Measurements from ENCODE around the gene CSPG4.
"Not testable (repeated sequence)": the region's sequence is repeated elsewhere in the genome, so short reads cannot be mapped to it uniquely, and the experiment has no call there.

Gene CSPG4

DNA sequence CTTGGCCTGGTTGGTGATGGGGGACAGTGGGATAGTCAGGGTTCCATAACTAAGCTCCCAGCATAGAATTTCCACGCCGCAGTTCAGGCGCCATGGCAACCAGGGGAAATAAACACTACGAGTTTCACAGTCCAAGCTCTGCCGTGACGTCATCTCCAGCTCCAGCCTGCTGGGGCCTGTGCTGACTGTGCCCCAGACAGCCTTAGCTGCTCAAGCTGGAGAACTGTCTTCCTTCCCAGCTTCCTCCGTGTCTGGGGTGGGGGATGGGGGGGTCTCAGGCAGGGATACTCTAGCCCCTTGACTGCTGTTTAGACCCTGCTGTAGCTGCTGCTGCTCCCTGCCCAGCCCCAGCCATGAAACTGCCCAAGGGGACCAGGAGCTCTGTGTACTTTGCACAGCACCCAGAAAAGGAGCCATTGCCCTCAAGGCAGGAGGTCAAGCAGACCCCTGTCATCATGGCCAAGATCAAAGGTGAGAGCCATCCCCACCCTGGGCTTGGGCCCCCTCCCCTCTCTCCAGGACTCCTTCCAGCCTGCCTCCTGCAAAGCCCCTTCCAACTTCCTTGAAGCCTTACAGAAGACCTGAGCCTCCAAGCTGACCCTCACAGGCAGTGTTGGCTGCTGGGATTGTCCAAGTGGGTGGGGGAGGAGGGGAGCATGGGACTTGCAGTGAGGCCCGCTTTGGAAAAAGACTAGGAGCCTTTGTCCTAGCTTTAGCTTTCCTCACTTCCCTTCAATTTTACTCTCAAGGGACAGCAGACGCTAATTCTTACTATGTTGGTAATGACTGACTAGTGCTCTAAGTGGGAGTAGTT, 11.4 kb upstream of the CSPG4 start:
- DNase-seq = peak; percentile 39

DNA sequence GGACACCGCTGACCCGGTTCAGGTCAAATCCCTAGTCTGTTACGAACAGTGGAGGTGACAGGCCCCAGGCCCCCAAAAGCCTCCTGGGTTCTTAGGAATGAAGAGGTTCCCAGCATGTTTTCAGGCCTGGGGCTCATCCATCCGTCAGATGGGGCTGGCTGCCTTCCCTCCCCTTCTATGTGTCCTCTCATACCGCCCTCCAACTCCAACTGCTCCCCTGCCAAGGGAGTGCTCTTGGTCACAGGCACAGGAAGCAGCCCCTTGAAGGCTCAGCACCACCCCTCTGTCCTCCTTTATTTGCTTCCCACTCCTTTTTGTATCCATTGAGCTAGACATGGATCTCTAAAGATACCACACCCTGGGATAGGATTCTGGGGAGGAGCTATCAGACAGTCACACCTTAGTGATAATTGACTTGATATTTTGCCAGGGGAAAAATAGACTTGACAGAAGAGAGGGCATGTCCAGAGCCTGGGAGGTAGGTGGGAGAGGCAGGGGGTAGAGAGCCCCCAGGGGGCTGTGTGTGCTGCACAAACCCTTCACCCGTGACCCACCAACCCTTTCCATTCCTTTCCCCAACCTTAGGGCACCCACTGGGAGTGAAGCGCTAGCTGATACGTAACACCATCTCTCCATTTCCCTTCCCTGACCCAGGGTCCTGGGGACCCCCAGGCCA, 10.7 kb upstream of the CSPG4 start:
- no peak for DNase-seq

DNA sequence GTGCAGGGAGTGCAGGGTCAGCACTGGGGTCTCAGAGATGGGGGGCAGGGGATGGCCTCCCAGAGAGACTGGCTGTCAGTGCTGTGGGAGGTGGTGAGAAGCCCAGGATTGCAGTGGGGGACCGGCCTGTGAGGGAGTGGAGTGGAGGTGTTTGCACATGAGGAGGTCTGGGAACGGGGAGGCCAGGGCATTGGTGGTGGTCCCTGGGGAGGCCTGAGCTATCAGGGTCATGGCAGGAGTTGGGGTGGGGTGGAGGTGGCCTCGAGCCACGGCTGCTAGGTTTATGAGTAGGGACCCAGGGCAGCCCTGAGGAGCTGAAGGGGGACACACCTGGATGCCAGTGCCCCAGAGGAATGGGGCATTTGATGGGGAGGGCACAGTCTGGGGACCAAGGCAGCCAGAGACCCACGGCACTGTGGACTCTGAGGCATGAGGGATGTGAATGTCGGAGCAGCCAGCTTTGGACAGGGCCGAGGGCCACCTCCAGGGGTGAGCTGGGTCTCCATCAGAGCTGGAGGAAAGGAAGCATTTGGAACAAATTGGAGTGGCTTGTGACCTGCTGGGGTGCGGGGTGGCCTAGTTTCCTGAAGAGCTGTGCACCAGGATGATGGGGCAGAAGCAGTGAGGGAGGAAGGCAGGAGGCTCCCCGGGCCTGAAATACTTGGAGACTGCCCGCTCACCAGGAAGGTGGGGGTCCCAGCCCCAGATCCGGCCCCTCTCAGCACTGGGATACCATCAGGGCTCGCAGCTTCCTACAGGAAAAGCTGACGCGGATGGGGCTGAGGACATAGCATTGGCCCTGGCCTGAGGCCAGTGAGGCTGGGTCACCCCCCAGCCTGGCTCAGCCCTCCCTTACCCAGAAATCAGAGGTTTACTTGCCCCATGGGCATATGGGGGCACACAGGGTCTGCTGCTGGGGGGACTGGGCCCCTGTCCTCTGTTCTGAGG, 9.5 kb upstream of the CSPG4 start:
- DNase-seq = no peak

DNA sequence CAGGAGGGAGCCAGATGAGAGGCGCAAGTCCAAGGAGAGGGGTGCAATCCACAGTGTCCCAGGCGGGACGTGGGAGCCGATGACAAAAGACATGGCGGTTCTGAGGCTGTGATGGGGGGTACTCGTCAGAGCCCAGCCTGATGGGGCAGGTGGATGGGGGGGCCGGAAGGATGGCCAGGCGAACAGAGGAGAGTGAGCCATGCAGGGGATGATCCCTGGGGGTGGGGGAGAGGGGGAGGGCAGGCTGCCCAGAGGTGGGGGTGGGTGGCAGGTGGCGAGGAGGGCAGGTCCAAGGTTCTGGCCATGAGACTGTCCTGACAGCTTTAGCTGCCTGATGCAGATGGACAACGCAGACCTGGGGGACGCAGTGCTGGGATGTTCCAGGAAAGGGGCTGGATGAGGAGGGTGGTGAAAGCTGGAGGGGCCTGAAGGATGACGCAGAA, 8.9 kb upstream of the CSPG4 start:
- no peak for DNase-seq

DNA sequence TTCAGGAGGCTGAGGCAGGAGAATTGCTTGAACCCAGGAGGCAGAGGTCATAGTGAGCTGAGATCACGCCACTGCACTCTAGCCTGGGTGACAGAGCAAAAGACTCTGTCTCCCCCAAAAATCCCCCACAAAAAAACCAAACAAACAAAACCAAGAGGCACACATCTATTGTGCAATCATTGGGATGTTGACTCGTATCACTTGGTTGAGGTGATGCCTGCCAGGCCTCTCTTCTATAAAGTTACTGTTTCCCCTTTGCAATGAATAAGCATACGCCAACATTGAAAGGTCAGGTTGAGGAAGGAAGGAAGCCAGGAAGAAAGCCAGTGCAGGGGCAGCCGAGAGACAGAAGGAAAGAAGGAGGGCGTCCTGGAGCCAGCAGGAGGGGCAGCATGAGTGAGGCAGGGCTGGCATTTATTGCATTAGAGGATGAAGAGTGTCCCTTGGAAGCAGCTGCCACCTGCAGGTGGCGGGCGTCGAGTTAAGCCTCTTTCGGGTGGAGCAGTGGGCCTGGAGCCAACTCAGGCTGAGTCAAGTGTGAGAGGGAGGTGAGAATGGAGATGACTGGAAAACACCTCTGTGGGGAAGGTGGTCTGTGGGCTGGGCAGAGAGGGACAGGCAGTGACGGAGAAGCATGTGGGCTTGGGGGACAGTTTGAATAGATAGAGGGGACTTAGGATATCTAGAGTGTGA, 8.3 kb upstream of the CSPG4 start:
- no peak for DNase-seq

DNA sequence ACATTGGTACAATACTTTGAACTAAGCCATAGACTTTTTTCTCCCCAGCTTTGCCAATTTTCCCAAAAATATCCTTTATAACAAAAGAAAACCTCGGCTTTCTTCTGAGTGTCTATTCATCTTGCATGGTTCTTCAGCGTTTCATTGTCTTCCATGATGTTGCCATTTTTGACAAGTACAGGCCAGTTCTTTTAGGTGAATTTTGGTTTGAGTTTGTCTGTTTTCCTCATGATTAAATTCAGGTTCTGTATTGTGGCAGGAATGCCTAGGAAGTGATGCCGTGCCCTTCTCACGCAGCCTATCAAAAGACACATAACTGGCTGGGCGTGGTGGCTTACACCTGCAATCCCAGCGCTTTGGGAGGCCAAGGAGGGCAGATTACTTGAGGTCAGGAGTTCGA, 7.6 kb upstream of the CSPG4 start:
- no peak for DNase-seq

DNA sequence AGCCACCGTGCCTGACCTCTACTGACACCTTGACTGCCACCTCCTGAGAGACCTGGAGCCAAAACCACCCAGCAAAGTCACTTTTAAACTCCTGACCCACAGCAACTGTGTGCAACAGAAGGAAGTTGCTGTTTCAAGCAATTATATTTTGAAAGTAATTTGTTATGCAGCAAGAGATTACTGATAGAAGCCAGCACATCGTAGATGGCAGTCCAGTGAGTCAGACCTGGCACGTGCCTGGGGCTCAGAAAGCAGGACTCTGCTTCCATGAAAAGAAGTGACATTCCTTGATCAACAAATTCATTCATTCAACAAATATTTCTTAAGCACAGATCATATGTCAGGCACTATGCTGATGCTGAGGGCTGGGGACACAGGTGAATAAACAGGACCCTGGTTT, 5.7 kb upstream of the CSPG4 start:
- no peak for DNase-seq

DNA sequence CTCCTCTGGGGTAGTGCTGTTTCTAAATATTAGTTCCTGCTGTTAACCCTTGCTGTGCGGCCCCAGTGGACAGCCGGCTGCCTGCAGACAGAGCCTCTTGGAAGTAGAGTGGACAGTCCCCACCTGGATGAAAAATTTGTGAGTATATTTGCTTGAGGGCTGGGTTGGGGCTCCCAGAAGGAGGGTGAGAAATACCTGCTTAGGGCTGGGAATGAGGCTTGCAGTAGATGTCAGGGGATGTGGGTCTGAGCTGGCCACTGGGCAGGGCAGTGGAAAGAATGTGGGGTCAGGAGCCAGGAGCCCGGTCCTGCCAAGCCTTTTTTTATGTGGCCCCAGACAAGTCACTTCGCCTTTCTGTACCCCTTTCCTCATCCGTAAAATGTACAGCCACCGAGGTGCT, 4.4 kb upstream of the CSPG4 start:
- not testable (repeated sequence) for DNase-seq

DNA sequence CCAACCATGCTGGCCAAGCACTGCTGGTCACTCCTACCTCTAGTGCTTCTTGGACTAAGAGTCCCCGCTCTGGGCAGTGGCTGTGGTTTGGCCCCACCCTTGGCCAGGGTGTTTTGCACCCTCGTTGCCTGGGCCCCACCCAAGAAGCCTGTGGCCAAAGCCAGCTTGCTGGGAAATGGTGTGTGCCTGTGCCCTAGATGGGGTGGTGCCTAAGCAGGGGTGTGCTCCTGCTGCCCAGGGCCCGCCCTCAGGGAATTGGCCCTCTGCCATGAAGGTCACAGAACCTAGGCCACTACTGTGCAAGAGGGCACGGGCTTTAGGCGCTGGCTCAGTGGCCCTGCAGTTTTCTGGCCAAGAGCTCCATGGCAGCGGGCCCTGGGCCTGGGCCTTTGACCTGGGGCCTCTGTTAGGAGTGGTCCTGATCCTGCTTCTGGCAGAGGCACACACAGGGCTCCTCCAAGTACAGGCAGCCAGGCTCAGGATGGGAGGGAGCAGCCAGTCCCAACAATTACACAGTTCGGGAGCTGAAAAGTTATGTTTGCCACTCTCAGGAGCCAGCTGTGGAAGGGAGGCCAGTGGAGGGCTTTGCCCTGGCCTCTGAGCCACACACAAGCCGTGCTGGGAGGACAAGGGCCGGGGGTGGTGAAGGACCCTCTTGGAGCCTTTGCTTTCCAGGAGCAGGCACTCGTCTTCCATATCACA, 3.8 kb upstream of the CSPG4 start:
- not testable (repeated sequence) for DNase-seq

DNA sequence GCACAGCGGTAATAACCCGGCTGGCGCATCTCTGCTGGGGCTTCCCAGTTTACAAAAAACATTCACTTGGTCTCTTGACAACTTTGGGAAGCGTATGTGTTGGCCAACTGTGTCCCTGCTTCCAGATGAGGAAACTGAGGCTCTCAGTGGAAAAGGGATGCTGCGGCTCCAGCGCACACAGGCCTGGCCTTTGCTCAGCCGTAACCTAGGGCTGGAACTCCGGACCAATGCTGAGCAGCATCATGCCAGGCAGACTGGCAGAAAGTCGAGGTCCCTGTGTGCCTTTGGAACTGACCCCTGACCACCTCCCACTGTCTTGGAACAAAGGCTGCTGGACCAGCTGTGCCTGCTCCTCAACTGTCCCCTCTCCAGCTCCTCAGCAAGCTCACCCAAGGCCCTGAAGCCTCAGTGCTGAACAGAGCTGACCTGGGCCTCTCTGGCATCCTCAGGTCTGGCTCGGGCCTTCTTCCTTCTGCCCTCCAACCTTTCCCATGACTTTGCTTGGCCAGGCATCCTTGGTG, 2.7 kb upstream of the CSPG4 start:
- not testable (repeated sequence) for DNase-seq

DNA sequence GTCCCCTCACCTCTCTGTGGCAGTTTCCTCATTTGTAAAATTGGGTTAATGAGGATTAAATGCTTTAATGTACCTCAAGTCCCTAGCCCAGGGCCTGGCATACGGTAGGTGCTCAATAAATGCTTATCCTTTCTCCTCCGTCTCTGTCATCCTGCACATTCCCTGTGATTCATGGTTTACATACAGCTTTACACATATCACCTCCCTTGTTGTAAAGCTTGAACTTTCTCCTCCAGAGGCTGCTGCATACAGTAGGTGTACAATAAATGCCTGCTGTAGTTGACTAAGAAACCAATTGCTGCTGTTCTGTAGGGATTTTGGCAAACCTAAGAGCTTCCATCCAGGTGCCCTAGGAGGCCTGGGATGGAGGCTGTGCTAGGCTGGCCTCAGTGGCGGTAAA, 1.5 kb upstream of the CSPG4 start:
- no peak for DNase-seq

DNA sequence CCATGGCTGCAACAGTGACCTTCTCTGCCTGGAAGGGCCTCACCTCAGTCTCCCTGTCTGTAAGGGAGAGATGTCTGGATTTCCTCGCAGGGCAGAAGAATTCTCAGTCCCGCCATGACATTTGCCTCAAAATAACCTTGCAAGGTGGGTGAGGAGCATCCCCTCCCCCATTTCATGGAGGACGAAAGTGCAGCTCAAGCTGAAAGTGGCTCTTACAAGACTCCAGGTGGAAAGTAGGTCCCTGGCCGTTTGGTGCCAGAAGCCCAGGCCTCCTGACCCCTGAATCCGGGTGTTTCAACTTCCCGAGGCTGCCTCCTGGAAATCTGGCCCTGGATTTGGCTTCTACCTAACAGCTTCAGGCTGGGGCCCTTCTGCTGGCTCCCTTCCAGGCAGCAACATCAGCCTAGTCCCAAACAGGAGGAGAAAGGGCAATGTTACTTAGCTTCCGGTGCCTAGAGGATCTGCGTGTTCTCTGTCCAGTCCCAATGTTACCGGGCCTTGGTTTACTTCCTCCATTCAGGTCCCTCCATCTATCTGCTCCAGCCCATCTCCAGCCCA, 769 bp upstream of the CSPG4 start:
- no peak for DNase-seq

DNA sequence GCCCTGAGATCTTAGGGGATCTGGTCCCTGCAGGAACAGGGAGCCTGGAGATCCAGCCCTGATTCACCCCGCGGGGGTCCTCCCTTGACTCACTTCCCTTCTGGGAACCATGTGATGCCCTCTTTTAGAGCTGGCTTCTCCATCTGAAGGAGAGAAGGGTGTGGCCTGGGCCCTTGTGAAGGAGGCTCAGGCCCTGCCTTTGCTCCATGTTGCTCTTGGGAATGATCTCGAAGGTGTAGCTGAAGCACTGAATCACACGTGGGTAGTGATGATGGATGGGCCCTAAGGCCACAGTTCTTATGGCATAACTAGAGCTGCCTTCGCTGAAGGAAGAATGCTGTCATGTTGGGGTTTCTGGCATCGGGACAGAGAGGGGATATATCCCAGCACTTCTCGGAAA, 1.2 kb downstream of the CSPG4 start:
- not testable (repeated sequence) for DNase-seq

DNA sequence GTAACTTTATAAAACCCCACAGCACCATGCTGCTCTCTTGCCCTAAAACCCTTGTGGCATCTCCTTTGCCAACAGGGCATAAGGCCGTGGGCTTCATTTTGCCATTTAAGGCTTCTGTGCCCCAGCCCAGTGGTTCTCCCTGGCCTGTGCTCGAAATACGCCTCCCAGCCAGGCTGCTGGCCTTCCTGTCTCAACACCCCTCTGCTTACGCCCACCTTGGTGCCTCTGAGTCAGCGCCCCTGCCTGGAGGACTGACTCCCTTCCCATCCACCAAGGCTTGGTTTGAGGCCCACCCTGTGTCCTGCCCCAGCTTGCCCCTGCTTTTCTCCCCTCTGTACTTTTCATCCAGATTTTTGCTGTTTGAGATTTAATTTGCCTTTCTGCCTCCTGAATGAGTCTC, 1.8 kb downstream of the CSPG4 start:
- not testable (repeated sequence) for DNase-seq

DNA sequence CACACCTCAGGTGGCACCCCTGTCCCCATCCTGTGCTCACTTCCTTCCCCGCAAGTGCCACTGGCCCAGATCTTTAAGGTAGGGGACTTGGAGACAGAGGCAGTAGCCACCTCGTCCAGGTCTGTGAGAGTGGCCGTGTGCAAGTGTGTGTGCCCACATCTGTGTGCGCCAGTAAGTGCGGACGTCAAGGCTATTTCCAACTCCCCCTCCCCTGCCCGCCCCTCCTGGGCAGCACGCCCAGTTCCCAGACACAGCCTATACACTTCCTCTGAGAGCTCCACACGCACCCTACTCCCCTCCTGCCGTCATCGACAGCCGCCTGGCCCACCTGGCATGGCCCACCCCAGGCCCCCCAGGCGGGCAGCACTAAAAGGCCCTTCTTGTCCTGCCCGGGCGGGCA, 3.2 kb downstream of the CSPG4 start:
- not testable (repeated sequence) for DNase-seq

DNA sequence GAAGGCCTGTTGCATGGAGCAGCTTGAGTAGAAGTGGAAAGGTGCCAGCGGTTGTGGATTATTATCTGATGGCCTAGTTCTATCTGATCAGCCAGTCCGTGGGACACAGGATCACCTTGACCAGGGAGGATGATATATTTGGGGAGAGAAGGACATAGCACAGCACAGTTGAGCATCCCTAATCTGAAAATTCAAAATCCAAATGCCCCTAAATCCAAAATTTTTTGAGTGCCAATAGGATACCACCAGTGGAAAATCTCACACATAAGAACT, 6.0 kb downstream of the CSPG4 start:
- DNase-seq = no peak

DNA sequence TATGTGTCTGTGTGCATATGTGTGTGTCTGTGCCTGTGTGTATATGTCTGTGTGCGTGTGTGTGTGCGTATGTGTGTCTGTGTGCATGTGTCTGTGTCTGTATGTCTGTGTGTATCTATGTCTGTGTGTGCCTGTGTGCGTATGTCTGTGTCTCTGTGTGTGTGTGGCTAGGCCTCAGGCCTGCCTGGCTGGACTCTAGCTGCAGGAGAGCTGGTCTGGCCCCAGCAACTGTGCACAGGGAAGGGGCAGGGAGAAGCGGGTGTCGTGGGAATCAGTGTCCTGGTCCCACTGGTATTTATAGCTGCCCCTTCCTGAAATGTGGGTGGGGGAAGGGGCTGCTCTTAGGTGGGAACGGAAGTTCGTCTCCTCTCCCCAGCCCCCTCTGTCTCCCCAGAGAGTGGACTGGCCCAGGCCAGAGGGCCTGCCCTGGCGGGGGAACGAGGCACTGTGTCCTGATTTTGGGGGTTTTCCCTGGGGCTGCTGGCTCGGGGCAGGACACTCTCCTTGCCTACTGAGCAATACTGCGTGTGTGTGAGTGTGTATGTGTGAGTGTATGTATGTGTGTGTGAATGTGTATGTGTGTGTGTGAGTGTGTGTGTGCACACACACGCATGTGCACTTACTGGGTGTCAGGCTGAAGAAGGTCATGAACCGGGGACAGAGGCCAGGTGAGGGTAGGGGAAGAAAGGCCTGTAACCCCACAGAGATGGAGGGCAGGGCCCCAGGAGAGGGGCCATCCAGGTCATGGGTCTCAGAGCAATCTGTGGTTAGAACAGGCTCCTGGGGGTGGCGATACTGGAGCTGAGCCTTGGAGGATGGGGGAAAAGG, 6.6 kb downstream of the CSPG4 start:
- DNase-seq = no peak

DNA sequence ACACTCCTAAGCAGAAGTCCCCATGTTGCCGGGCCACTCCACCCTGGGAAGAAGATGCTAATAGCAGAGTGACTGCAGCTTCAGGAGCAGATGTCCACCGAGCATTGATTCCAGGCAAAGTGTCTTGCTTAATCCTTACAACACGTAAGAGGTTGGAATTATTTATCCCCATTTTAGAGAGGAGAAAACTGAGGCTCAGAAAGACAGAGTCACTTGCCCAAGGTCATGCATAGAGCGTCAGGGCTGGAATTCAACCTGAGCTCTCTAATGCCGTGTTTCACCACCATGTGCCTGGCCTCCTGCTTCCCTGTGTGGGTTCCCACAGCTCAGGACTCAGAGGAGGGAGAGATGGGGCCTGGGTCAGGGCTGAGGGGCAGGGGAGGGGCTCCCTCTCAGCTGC, 7.3 kb downstream of the CSPG4 start:
- not testable (repeated sequence) for DNase-seq

DNA sequence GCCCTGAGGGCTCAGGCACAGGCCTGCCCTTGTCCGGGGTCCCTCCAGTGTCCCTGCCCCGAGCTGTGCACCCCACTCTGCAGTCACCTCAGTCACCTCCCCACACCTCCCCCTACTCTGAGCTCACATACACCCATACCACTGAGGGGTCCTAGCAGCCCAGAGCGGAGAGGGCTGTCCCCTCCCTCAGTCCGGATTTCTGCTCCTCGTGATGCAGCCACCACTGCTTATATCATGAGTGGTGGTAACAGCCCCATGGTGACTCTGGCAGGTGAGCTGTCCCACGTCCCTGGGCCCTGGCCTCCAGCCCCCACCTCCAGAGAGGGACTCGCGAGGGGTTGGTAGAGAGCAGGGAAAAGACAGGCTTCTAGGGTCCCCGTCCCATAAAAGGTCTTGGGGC, 8.0 kb downstream of the CSPG4 start:
- no peak for DNase-seq

DNA sequence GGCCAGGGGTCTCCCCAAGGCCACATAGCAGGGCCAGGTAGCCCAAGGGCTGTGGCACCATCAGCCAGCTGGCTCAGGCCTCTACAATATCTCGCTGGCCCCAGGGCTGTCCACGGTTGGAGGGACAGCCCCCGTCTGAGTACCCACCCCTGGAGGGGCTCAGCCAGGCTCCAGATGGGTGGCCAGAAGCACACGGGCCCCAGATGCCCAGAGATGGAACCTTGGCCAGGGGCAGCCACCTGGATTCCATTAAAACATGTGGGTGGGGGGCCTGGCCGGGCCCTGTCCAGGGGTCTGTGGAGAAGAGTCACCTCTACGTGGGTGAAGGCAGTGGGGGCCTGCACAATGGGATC, 8.4 kb downstream of the CSPG4 start:
- DNase-seq = no peak

Measured in CD4-positive, alpha-beta T cell treated with Interleukin-6 for 4 hours (primary cell).